Osteocyte (in vitro differentiated cells): ENCODE data around the gene LTBP2. TPM values are rescaled to one million over a fixed set of nuclear protein-coding genes. Genes with fewer than 3 reads are reported as not detected.
A peak's percentile ranks its signal among the peaks of the same experiment; 100 is the strongest.

ENCODE experiments used
- DNase-seq: peaks from one replicate; pipeline ENCODE4 v3.0.0; 2021; ENCODE audit warnings: mixed read lengths; ENCODE audit not compliant: unreplicated experiment; ENCODE audit errors: extremely low spot score
- H3K27ac Mint-ChIP-seq: one replicate; pipeline ENCODE4 v1.8.0; 2021; ENCODE audit warnings: mild to moderate bottlenecking, mixed read lengths; ENCODE audit not compliant: unreplicated experiment
- H3K27me3 Mint-ChIP-seq: one replicate; pipeline ENCODE4 v1.8.0; 2021; ENCODE audit warnings: mixed read lengths; ENCODE audit not compliant: unreplicated experiment
- H3K36me3 Mint-ChIP-seq: one replicate; pipeline ENCODE4 v1.8.0; 2021; ENCODE audit warnings: mixed read lengths; ENCODE audit not compliant: unreplicated experiment
- H3K4me1 Mint-ChIP-seq: one replicate; pipeline ENCODE4 v1.8.0; 2021; ENCODE audit warnings: mixed read lengths; ENCODE audit not compliant: unreplicated experiment
- H3K4me3 Mint-ChIP-seq: one replicate; pipeline ENCODE4 v1.8.0; 2021; ENCODE audit warnings: mild to moderate bottlenecking, moderate library complexity, mixed read lengths; ENCODE audit not compliant: unreplicated experiment
- H3K9me3 Mint-ChIP-seq: one replicate; pipeline ENCODE4 v1.8.0; 2021; ENCODE audit warnings: mixed read lengths; ENCODE audit not compliant: unreplicated experiment
- CTCF ChIP-seq: fragments of 200-600 bp; sonication (generic); IDR thresholded peaks from 2 replicates; pipeline ENCODE4 v1.5.0; 2021; ENCODE audit warnings: antibody characterized with exemption, mild to moderate bottlenecking, moderate library complexity
- total RNA-seq: library from RNA; stranded (reverse); gene quantifications from 2 replicates; pipeline ENCODE4 v1.2.1, GENCODE V29; 2021

The LTBP2 gene
- total RNA-seq, 1 donor from 2014 or later = 377 TPM

- Mint-ChIP-seq H3K27me3 (no peaks in the 10 kb centered on the region), H3K27ac (peak overlapping the region; percentile 27), H3K4me3 (no peak overlapping the region), H3K9me3 (no peaks in the 10 kb centered on the region), H3K36me3 (no peaks in the 10 kb centered on the region), H3K4me1 (peaks cover 43% of the 10 kb centered on the region)
- TF ChIP-seq CTCF = no peak
- no peak for DNase-seq
These were observed 26.0 kb upstream of the LTBP2 start for GRCh38 chr14:74638066-74638465.

GRCh38 chr14:74637178-74637550, 25.1 kb upstream of the LTBP2 start:
- no peak overlapping the region for H3K4me3 Mint-ChIP-seq
- DNase-seq = no peak
- peaks cover 47% of the 10 kb centered on the region for H3K4me1 Mint-ChIP-seq
- no peak for TF ChIP-seq CTCF
- H3K27me3 Mint-ChIP-seq = no peaks in the 10 kb centered on the region
- no peaks in the 10 kb centered on the region for H3K36me3 Mint-ChIP-seq
- H3K27ac Mint-ChIP-seq = peak overlapping the region; percentile 46
- H3K9me3 Mint-ChIP-seq = no peaks in the 10 kb centered on the region

- no peak for DNase-seq
These were observed 24.6 kb upstream of the LTBP2 start for GRCh38 chr14:74636424-74637177.

GRCh38 chr14:74635847-74636246, 23.8 kb upstream of the LTBP2 start:
- DNase-seq = no peak
- Mint-ChIP-seq H3K4me1 (peaks cover 50% of the 10 kb centered on the region), H3K4me3 (no peak overlapping the region), H3K9me3 (no peaks in the 10 kb centered on the region), H3K27me3 (no peaks in the 10 kb centered on the region), H3K36me3 (no peaks in the 10 kb centered on the region), H3K27ac (no peak overlapping the region)
- TF ChIP-seq CTCF = no peak

More at GRCh38 chr14:74636424-74637177, 24.6 kb upstream of the LTBP2 start:
- H3K4me3 Mint-ChIP-seq = no peak overlapping the region
- H3K27me3 Mint-ChIP-seq = no peaks in the 10 kb centered on the region
- H3K27ac Mint-ChIP-seq = peak overlapping the region; percentile 46
- no peaks in the 10 kb centered on the region for H3K36me3 Mint-ChIP-seq
- peaks cover 44% of the 10 kb centered on the region for H3K4me1 Mint-ChIP-seq
- no peak for TF ChIP-seq CTCF
- H3K9me3 Mint-ChIP-seq = no peaks in the 10 kb centered on the region

- H3K27ac Mint-ChIP-seq = no peak overlapping the region
- no peaks in the 10 kb centered on the region for H3K27me3 Mint-ChIP-seq
- TF ChIP-seq CTCF = no peak
These were observed 22.9 kb upstream of the LTBP2 start for GRCh38 chr14:74634964-74635363.

More at GRCh38 chr14:74634964-74635363, 22.9 kb upstream of the LTBP2 start:
- Mint-ChIP-seq H3K4me1 (peaks cover 55% of the 10 kb centered on the region), H3K9me3 (no peaks in the 10 kb centered on the region), H3K36me3 (no peaks in the 10 kb centered on the region), H3K4me3 (no peak overlapping the region)
- DNase-seq = no peak
